ENCODE data around the gene LETMD1.
"Not testable (repeated sequence)": the region's sequence is repeated elsewhere in the genome, so short reads cannot be mapped to it uniquely, and the experiment has no call there.

LETMD1 gene

GRCh38 chr12:51012570-51013236 lies 35.4 kb upstream of the LETMD1 start:
- Histone ChIP-seq H3K36me3 (peaks cover 7% of the 10 kb centered on the region), H3K27me3 (ENCODE audit: insufficient read depth, low read depth, severe bottlenecking) (no peaks in the 10 kb centered on the region), H3K9me3 (ENCODE audit: severe bottlenecking) (no peaks in the 10 kb centered on the region), H3K4me3 (ENCODE audit: low read depth, low read length) (no peak overlapping the region), H3K27ac (no peak overlapping the region; the same call in 1 of the 2 replicates)
- DNase-seq, result no peak
- no peak for TF ChIP-seq CTCF (IDR thresholded peaks at IDR 0.05; ENCODE audit: low read depth, low read length)

DNA sequence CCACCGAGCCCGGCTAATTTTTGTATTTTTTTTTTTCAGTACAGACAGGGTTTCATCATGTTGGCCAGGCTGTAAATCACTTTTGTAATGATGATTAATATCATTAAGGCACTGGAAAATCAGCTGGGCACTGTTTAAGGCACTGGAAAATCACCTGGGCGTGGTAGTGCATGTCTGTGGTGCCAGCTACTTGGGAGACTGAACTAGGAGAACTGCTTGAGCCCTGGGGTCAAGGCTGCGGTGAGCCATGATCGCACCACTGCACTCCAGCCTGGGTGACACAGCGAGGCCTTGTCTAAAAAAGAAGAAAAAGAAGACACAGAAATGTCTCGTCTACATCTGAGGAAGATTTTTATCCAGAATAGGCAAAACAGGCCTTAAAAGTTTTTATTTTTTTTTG lies 34.7 kb upstream of the LETMD1 start:
- H3K4me3 ChIP-seq (ENCODE audit: low read depth, low read length), result no peak overlapping the region
- no peaks in the 10 kb centered on the region for H3K27me3 ChIP-seq (ENCODE audit: insufficient read depth, low read depth, severe bottlenecking)
- no peak overlapping the region for H3K27ac ChIP-seq
- DNase-seq, result no peak
- no peaks in the 10 kb centered on the region; the same call in 1 of the 2 replicates for H3K36me3 ChIP-seq
- TF ChIP-seq CTCF (IDR thresholded peaks at IDR 0.05; ENCODE audit: low read depth, low read length), result no peak
- no peaks in the 10 kb centered on the region for H3K9me3 ChIP-seq (ENCODE audit: severe bottlenecking)

DNA sequence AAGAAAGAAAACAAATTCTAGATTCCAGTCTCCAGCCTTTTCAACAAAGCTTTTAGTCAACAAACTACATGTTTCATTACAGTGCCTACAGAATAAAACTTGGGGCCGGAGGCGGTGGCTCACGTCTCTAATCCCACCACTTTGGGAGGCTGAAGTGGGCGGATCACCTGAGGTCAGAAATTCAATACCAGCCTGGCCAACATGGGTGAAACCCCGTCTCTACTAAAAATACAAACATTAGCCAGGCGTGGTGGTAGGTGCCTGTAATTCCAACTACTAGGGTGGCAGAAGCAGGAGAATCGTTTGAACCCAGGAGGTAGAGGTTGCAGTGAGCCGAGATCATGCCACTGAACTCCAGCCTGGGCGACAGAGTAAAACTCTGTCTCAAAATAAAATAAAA lies 33.7 kb upstream of the LETMD1 start:
- not testable (repeated sequence) for H3K27me3 ChIP-seq (ENCODE audit: insufficient read depth, low read depth, severe bottlenecking); DNase-seq; H3K9me3 ChIP-seq (ENCODE audit: severe bottlenecking); H3K4me3 ChIP-seq (ENCODE audit: low read depth, low read length); H3K27ac ChIP-seq; H3K36me3 ChIP-seq

DNA sequence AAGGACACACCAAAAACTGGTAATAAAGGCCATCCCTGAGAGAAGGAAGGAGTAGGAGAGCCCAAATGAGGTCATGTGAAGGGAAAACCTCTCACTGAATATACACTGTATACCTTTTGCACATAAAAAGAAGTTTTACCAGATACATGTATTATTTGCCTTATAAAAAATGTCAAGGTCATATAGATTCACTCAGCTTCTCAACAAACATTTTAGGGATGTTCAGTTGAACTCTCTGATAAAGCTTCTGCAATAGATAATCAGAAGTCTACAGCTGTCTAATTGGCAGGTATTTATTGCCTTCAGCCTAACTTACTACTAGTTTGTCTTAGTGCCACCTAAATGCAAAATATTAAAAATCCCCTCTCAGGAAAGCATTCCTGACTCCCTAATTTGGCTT lies 30.7 kb upstream of the LETMD1 start:
- Histone ChIP-seq H3K27me3 (ENCODE audit: insufficient read depth, low read depth, severe bottlenecking) (no peaks in the 10 kb centered on the region), H3K36me3 (no peaks in the 10 kb centered on the region), H3K27ac (no peak overlapping the region), H3K9me3 (ENCODE audit: severe bottlenecking) (no peaks in the 10 kb centered on the region), H3K4me3 (ENCODE audit: low read depth, low read length) (no peak overlapping the region)
- no peak for DNase-seq
- no peak for TF ChIP-seq CTCF (IDR thresholded peaks at IDR 0.05; ENCODE audit: low read depth, low read length)

DNA sequence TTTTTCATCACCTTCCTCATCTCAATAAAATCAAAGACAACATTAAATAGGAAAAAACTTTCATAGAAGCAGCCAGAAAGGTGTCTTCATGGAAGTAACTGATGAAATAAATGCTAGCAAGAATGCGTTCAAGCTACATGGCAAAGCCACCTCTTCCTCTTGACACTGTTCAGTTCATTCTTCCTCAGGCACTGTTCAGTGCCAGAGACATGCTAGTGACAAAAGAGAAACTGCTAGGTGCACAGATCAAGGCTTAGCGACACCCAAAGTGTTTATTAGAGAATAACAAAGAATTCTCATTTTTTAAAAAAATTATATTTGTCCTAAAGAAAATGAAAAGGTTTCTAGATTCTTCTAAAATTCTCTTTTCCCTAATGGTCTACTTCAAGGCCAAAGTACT lies 29.2 kb upstream of the LETMD1 start:
- Histone ChIP-seq H3K27me3 (ENCODE audit: insufficient read depth, low read depth, severe bottlenecking) (no peaks in the 10 kb centered on the region), H3K9me3 (ENCODE audit: severe bottlenecking) (no peaks in the 10 kb centered on the region), H3K27ac (no peak overlapping the region), H3K4me3 (ENCODE audit: low read depth, low read length) (no peak overlapping the region), H3K36me3 (no peaks in the 10 kb centered on the region; the same call in 1 of the 2 replicates)
- no peak for TF ChIP-seq CTCF (IDR thresholded peaks at IDR 0.05; ENCODE audit: low read depth, low read length)
- no peak for DNase-seq

DNA sequence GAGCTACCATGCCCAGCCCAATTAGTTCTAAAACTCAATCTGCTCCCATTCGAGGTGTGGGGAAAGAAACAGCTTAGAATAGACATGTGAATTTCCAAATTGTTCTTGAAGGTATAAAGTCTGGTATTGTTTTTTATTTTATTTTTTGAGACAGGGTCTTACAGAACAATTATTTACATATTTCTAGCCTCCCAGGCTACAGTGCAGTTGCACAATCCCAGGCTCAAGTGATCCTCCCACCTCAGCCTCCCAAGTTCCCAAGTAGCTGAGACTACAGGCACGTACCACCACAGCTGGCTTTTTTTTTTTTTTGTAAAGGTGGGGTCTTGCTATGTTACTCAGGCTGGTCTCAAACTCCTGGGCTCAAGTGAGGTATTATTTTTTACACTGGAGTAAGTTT lies 28.2 kb upstream of the LETMD1 start:
- no peak for DNase-seq
- no peak for TF ChIP-seq CTCF (IDR thresholded peaks at IDR 0.05; ENCODE audit: low read depth, low read length)
- Histone ChIP-seq H3K4me3 (ENCODE audit: low read depth, low read length) (no peak overlapping the region), H3K36me3 (no peaks in the 10 kb centered on the region; the same call in 1 of the 2 replicates), H3K27me3 (ENCODE audit: insufficient read depth, low read depth, severe bottlenecking) (no peaks in the 10 kb centered on the region), H3K9me3 (ENCODE audit: severe bottlenecking) (no peaks in the 10 kb centered on the region), H3K27ac (no peak overlapping the region)

All from WERI-Rb-1 (cell line).